Calu3 (cell line): Measurements from ENCODE around the gene NTRK2. TPM values are rescaled to one million over a fixed set of nuclear protein-coding genes. Genes with fewer than 3 reads are reported as not detected.

Source experiments
- BruUV-seq: library from RNA; stranded (reverse); fragments of 400-500 nt; replicated peaks from 2 replicates; lab custom pipeline; 2021; lab: Mats Ljungman, UMichigan
- CTCF ChIA-PET: fragments of 300-600 bp; sonication (Branson Sonifier 250); formaldehyde crosslinking; loops from one replicate; lab custom pipeline; 2022; ENCODE audit warnings: antibody characterized with exemption; lab: Charles Lee
- DNase-seq: peaks from one replicate; pipeline ENCODE4 v3.0.0; 2022
- H3K27ac Mint-ChIP-seq: one replicate; pipeline ENCODE4 v1.8.0; 2022; ENCODE audit warnings: mixed read lengths; ENCODE audit not compliant: unreplicated experiment
- H3K27me3 Mint-ChIP-seq: one replicate; pipeline ENCODE4 v1.8.0; 2022; ENCODE audit warnings: mixed read lengths; ENCODE audit not compliant: unreplicated experiment
- H3K36me3 Mint-ChIP-seq: one replicate; pipeline ENCODE4 v1.8.0; 2022; ENCODE audit warnings: mild to moderate bottlenecking, moderate library complexity, mixed read lengths; ENCODE audit not compliant: insufficient read depth, unreplicated experiment
- H3K4me1 Mint-ChIP-seq: one replicate; pipeline ENCODE4 v1.8.0; 2022; ENCODE audit warnings: mild to moderate bottlenecking, low read depth, mixed read lengths; ENCODE audit not compliant: unreplicated experiment
- H3K4me3 Mint-ChIP-seq: one replicate; pipeline ENCODE4 v1.8.0; 2022; ENCODE audit warnings: mild to moderate bottlenecking, low read depth, moderate library complexity, mixed read lengths; ENCODE audit not compliant: unreplicated experiment
- H3K9me3 Mint-ChIP-seq: one replicate; pipeline ENCODE4 v1.8.0; 2022; ENCODE audit warnings: low read depth, mixed read lengths; ENCODE audit not compliant: unreplicated experiment
- CTCF ChIP-seq: fragments of 200-600 bp; IDR thresholded peaks from one replicate; pipeline ENCODE4 v1.8.0; 2022; ENCODE audit warnings: antibody characterized with exemption; ENCODE audit not compliant: unreplicated experiment
- intact Hi-C: fragments of 100-400 bp; cut with micrococcal nuclease; formaldehyde crosslinking; loops from one replicate; pipeline ENCODE4 v1.10.0; 2022; ENCODE audit not compliant: unreplicated experiment
- total RNA-seq: library from RNA; stranded (reverse); gene quantifications from 2 replicates; pipeline ENCODE4 v1.2.3, GENCODE V29; 2022

NTRK2 gene
- total RNA-seq, 1 experiment from 2014 or later, result 2.1 TPM

GRCh38 chr9:84827216-84827765, 157.8 kb downstream of the NTRK2 start:
- Mint-ChIP-seq H3K27ac (no peak overlapping the region), H3K4me1 (peaks cover 8% of the 10 kb centered on the region), H3K9me3 (no peaks in the 10 kb centered on the region), H3K36me3 (no peaks in the 10 kb centered on the region), H3K27me3 (no peaks in the 10 kb centered on the region), H3K4me3 (no peak overlapping the region)
- intact Hi-C loops, result no loop called here
- BruUV-seq, result no TSS peak
- CTCF ChIA-PET, result no interaction called here
- DNase-seq, result no peak
- TF ChIP-seq CTCF, result no peak

GRCh38 chr9:84828046-84828445, 158.5 kb downstream of the NTRK2 start:
- TF ChIP-seq CTCF, result no peak
- no peaks in the 10 kb centered on the region for H3K36me3 Mint-ChIP-seq
- peaks cover 8% of the 10 kb centered on the region for H3K4me1 Mint-ChIP-seq
- intact Hi-C loops, result no loop called here
- no peaks in the 10 kb centered on the region for H3K27me3 Mint-ChIP-seq
- H3K4me3 Mint-ChIP-seq, result no peak overlapping the region
- DNase-seq, result no peak
- no TSS peak for BruUV-seq
- no peak overlapping the region for H3K27ac Mint-ChIP-seq
- CTCF ChIA-PET, result no interaction called here
- H3K9me3 Mint-ChIP-seq, result no peaks in the 10 kb centered on the region

GRCh38 chr9:84829471-84829870, 159.9 kb downstream of the NTRK2 start:
- Mint-ChIP-seq H3K4me3 (no peak overlapping the region), H3K9me3 (no peaks in the 10 kb centered on the region), H3K27me3 (no peaks in the 10 kb centered on the region), H3K4me1 (no peaks in the 10 kb centered on the region), H3K36me3 (no peaks in the 10 kb centered on the region), H3K27ac (no peak overlapping the region)
- no TSS peak for BruUV-seq
- intact Hi-C loops, result no loop called here
- DNase-seq, result no peak
- no peak for TF ChIP-seq CTCF
- CTCF ChIA-PET, result no interaction called here

DNA sequence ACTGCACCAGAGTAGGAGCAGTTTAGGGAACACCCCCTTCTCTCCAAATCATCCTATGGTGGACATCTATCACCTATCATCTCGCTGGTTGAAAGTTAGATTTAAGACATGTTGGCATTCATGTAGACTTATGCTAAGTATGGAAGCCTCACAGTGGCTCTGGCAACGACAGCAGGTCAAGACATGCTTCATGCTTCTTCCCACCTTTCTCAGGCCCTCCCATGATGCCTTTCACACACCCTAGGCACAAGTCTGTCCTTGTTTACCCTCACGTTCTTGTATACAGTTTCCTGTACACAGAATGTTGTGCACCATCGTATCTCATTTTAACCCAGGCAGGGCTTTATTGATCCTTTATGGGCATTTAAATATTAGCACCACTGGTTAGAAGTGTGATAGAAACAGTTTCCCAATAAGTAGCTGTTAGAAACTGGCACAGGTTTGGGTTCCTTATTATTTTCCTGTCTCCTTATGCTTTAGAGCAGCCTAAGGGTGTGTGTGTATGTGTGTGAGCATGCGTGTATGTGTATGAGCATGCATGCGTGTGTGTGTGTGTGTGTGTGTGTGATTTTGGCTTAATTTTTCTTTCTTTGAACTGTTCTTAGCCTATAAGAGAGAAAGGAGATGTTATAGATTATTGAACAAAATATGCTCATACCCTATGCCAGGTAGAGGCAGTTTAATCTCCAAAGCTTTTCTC, 160.6 kb downstream of the NTRK2 start:
- Mint-ChIP-seq H3K27me3 (no peaks in the 10 kb centered on the region), H3K36me3 (no peaks in the 10 kb centered on the region), H3K27ac (no peak overlapping the region), H3K9me3 (no peaks in the 10 kb centered on the region), H3K4me3 (no peak overlapping the region), H3K4me1 (no peaks in the 10 kb centered on the region)
- no TSS peak for BruUV-seq
- no peak for DNase-seq
- TF ChIP-seq CTCF, result no peak
- CTCF ChIA-PET, result no interaction called here
- intact Hi-C loops, result no loop called here
